ENCODE results near the gene INTS4. TPM values are rescaled to one million over a fixed set of nuclear protein-coding genes. Genes with fewer than 3 reads are reported as not detected.
"Not testable (repeated sequence)": the region's sequence is repeated elsewhere in the genome, so short reads cannot be mapped to it uniquely, and the experiment has no call there.

The INTS4 gene, protein sequence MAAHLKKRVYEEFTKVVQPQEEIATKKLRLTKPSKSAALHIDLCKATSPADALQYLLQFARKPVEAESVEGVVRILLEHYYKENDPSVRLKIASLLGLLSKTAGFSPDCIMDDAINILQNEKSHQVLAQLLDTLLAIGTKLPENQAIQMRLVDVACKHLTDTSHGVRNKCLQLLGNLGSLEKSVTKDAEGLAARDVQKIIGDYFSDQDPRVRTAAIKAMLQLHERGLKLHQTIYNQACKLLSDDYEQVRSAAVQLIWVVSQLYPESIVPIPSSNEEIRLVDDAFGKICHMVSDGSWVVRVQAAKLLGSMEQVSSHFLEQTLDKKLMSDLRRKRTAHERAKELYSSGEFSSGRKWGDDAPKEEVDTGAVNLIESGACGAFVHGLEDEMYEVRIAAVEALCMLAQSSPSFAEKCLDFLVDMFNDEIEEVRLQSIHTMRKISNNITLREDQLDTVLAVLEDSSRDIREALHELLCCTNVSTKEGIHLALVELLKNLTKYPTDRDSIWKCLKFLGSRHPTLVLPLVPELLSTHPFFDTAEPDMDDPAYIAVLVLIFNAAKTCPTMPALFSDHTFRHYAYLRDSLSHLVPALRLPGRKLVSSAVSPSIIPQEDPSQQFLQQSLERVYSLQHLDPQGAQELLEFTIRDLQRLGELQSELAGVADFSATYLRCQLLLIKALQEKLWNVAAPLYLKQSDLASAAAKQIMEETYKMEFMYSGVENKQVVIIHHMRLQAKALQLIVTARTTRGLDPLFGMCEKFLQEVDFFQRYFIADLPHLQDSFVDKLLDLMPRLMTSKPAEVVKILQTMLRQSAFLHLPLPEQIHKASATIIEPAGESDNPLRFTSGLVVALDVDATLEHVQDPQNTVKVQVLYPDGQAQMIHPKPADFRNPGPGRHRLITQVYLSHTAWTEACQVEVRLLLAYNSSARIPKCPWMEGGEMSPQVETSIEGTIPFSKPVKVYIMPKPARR
- polyA plus RNA-seq, result 34.6 TPM

- H3K9me3 Mint-ChIP-seq, result no peaks in the 10 kb centered on the region
- peaks cover 3% of the 10 kb centered on the region for H3K36me3 Mint-ChIP-seq
- peak within 1 kb of the TSS; percentile 94 to 98 (median 98) for H3K4me3 Mint-ChIP-seq
- H3K27me3 Mint-ChIP-seq, result no peaks in the 10 kb centered on the region
- H3K27ac Mint-ChIP-seq, result peak within 1 kb of the TSS; percentile 97 to 98 (median 97)
- H3K4me1 Mint-ChIP-seq, result peaks cover 10 to 25% (median 24%) of the 10 kb centered on the region in 3 donors
These were observed at the start of gene INTS4 for GRCh38 chr11:77994434-77995362. Gene INTS4, minus strand, starts transcription at chr11:77994668. Its CDS starts 25 bp downstream, at chr11:77994643.

DNA sequence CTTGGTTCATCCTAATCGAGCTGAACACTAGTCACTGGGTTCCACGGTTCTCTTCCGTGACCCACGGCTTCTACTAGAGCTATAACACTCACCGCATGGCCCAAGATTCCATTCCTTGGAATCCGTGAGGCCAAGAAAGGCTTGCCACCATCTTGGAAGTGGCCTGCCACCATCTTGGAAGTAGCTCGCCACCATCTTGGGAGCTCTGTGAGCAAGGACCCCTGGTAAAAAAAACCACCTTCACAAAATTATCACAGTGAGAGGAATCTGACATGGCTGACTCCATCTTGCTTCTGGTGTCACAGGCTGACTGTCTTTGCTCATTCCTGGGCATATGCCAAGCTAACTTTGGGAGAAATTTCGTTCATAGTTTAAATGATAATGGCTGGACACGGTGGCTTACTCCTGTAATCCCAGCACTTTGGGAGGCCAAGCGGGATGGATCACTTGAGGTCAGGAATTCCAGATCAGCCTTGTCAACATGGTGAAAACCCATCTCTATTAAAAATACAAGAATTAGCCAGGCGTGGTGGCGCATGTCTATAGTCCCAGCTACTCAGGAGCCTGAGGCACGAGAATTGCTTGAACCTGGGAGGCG lies 47.5 kb upstream of the INTS4 start:
- Mint-ChIP-seq H3K27ac (no peak overlapping the region), H3K4me1 (peaks cover 0 to 10% (median 5%) of the 10 kb centered on the region in 3 donors), H3K4me3 (no peak overlapping the region), H3K36me3 (no peaks in the 10 kb centered on the region), H3K27me3 (peaks cover 4% of the 10 kb centered on the region), H3K9me3 (no peaks in the 10 kb centered on the region)

GRCh38 chr11:78041380-78041719 lies 46.9 kb upstream of the INTS4 start:
- H3K36me3 Mint-ChIP-seq, H3K27me3 Mint-ChIP-seq, H3K27ac Mint-ChIP-seq, H3K4me3 Mint-ChIP-seq, H3K9me3 Mint-ChIP-seq: not testable (repeated sequence)
- peaks cover 0 to 10% (median 5%) of the 10 kb centered on the region in 3 donors for H3K4me1 Mint-ChIP-seq

GRCh38 chr11:78040691-78041379 lies 46.4 kb upstream of the INTS4 start:
- Mint-ChIP-seq H3K36me3 (no peaks in the 10 kb centered on the region), H3K9me3 (no peaks in the 10 kb centered on the region), H3K4me3 (no peak overlapping the region), H3K27ac (no peak overlapping the region), H3K27me3 (peaks cover 4% of the 10 kb centered on the region), H3K4me1 (peaks cover 0 to 8% (median 5%) of the 10 kb centered on the region in 3 donors)

DNA sequence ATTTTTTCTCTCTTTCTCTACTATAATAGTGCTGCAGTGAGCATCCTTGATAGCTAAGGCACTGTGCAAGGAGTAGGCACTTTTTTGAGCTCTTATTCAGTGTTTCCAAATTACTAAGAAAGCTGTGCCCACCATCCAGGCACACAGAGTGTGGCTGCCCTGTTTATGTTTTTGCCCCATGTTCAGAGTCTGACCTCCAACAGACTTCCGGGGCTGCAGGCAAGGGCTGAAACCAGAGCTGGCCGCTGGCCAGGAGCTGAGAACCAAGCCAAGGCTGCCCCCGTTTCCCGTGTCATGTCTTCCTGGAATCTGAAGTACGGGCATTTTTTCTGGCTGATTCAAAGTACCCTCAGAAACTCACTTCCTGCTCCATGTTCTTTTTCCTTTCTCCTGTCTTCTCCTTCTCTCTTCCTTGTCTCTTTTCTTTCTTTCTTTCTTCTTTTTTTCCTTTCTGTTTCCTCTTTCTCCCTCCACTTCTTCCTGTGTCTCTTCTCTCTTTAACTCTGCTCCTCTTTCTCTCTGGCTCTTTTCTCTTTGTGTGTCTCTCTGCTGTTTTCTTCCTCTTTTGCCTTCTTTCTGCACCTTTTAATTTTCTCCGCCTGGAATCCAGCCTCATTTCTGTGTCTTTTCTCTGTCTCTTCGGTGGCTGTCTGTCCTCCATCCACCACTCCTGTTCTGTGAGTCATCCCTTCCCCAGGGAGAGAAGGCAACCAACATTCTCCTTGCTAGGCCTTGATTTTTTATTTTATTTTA lies 45.6 kb upstream of the INTS4 start:
- Mint-ChIP-seq H3K4me1 (peaks cover 0 to 8% (median 5%) of the 10 kb centered on the region in 3 donors), H3K27me3 (peaks cover 4% of the 10 kb centered on the region), H3K4me3 (peak overlapping the region in 2 of 4 donors; percentile 1 to 37), H3K27ac (no peak overlapping the region), H3K9me3 (no peaks in the 10 kb centered on the region), H3K36me3 (no peaks in the 10 kb centered on the region)

DNA sequence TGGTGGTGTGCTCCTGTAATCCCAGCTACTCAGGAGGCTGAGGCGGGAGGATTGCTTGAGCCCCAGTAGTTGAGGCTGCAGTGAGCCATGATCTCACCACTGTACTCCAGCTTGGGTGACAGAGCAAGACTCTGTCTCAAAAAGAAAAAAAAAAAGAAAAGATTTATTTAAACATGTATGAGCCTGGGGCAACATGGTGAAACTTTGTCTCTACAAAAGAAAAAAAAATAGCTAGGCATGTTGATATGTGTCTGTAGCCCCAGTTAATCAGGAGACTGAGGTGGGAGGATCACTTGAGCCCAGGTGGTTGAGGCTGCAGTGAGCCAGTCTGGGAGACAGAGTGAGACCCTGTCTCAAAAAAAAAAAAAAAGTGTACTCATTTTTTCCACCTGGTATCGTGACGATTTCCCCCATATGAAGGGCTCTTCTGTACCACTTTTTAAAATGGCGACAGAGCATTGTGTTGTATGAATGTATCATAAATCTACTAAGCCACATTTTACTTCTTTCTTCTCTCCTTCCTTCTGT lies 45.0 kb upstream of the INTS4 start:
- H3K9me3 Mint-ChIP-seq, result no peaks in the 10 kb centered on the region
- H3K27me3 Mint-ChIP-seq, result peaks cover 2% of the 10 kb centered on the region
- no peak overlapping the region for H3K4me3 Mint-ChIP-seq
- H3K27ac Mint-ChIP-seq, result no peak overlapping the region
- peaks cover 2 to 8% (median 6%) of the 10 kb centered on the region in 3 donors for H3K4me1 Mint-ChIP-seq
- no peaks in the 10 kb centered on the region for H3K36me3 Mint-ChIP-seq

DNA sequence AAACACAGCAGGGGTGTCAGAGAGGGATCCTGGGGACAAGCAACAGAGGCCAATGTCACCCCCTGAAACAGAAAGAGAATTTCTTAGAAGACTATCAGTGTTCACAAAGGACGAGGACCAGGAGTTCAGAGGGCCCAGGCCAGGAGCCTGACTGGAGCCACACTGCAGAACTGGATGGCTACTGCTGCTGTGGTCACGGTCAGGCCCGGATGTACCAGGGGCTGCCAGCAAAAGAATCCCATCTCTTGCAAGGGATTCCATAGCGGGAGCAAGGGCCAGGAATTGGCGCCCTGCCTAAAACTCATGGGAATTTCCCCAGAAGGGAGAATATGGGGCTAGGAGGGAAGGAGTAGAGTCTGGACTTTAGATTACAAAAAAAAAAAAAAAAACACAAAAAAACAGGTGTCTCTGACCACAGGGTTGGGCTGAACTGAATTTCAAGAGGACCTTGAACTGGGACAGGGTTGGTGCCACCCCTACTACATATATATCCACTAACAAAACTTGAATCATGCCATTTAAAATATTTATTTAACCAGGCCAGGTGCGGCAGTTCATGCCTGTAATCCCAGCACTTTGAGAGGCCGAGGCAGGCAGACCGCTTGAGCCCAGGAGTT lies 44.3 kb upstream of the INTS4 start:
- Mint-ChIP-seq H3K4me1 (peaks cover 5 to 12% (median 8%) of the 10 kb centered on the region in 3 donors), H3K9me3 (no peaks in the 10 kb centered on the region), H3K4me3 (peak overlapping the region in 1 of 4 donors; percentile 37), H3K27ac (no peak overlapping the region), H3K27me3 (peaks cover 2% of the 10 kb centered on the region), H3K36me3 (no peaks in the 10 kb centered on the region)

GRCh38 chr11:78037825-78038620 lies 43.6 kb upstream of the INTS4 start:
- Mint-ChIP-seq H3K27me3 (peaks cover 2% of the 10 kb centered on the region), H3K4me3 (no peak overlapping the region), H3K36me3 (no peaks in the 10 kb centered on the region), H3K4me1 (peaks cover 5 to 12% (median 8%) of the 10 kb centered on the region in 3 donors), H3K9me3 (no peaks in the 10 kb centered on the region), H3K27ac (no peak overlapping the region)

DNA sequence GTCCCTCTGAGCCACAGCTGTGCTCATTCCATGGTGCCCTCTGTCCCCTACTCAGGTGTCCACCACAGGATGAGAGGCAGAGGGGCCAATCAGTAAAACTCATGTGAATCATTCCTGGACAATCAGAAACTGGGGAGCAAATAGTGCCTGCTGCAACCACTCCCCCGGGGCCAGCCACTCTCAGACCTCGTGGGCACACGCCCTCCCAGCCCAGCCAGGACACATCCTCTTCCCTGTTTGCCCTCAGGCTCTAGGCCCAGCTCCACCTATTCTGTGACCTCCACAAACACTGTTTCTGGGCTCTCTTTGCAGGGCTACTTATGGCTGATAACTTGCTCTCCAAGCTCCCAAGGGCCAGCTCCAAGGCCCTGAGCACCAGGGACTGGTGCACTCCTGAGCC lies 42.6 kb upstream of the INTS4 start:
- no peak overlapping the region for H3K27ac Mint-ChIP-seq

GRCh38 chr11:78036313-78036712 lies 41.8 kb upstream of the INTS4 start:
- Mint-ChIP-seq H3K27me3 (peaks cover 2% of the 10 kb centered on the region), H3K9me3 (no peaks in the 10 kb centered on the region), H3K4me1 (peaks cover 5 to 12% (median 8%) of the 10 kb centered on the region in 3 donors), H3K36me3 (no peaks in the 10 kb centered on the region), H3K4me3 (no peak overlapping the region), H3K27ac (no peak overlapping the region)

More for the DNA sequence above, 42.6 kb upstream of the INTS4 start:
- Mint-ChIP-seq H3K4me3 (no peak overlapping the region), H3K9me3 (no peaks in the 10 kb centered on the region), H3K27me3 (peaks cover 2% of the 10 kb centered on the region), H3K36me3 (no peaks in the 10 kb centered on the region), H3K4me1 (peaks cover 5 to 12% (median 8%) of the 10 kb centered on the region in 3 donors)

DNA sequence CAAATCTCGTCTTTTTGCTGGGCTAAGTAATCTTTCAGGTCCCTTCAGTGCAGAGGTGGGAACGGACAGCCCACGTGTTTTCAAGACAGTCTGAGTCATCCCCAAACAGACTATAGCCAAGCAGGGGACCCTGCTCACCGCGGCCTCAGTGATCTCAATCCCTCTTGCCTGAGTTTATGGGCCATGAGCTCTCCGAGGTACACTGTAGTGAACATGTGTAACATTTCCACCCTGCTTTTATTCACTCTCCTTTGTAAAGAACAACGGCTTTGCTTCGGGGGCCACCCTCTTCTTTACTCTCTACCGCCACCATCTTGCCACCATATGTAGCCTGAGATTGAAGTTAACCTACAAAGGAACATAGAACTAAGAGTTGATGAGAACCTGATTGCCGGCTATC lies 40.2 kb upstream of the INTS4 start:
- Mint-ChIP-seq H3K27me3 (peaks cover 5% of the 10 kb centered on the region), H3K4me1 (peaks cover 4 to 5% (median 5%) of the 10 kb centered on the region in 3 donors), H3K27ac (no peak overlapping the region), H3K9me3 (no peaks in the 10 kb centered on the region), H3K36me3 (no peaks in the 10 kb centered on the region), H3K4me3 (no peak overlapping the region)

GRCh38 chr11:78033040-78033439 lies 38.6 kb upstream of the INTS4 start:
- H3K4me3 Mint-ChIP-seq, result no peak overlapping the region
- no peaks in the 10 kb centered on the region for H3K36me3 Mint-ChIP-seq
- no peaks in the 10 kb centered on the region for H3K9me3 Mint-ChIP-seq
- H3K27me3 Mint-ChIP-seq, result peaks cover 5% of the 10 kb centered on the region
- no peak overlapping the region for H3K27ac Mint-ChIP-seq
- H3K4me1 Mint-ChIP-seq, result peaks cover 4 to 5% (median 4%) of the 10 kb centered on the region in 3 donors
